ENCODE measurements around the gene RFFL.
"Not testable (repeated sequence)": the region's sequence is repeated elsewhere in the genome, so short reads cannot be mapped to it uniquely, and the experiment has no call there.

The RFFL gene

GRCh38 chr17:35063514-35064223 lies at the start of gene RFFL:
Gene RFFL, minus strand, starts transcription at chr17:35063707. Its CDS starts 37,154 bp downstream, at chr17:35026553.
- no peak for DNase-seq

- not testable (repeated sequence) for DNase-seq
These were observed 47.3 kb upstream of the RFFL start for GRCh38 chr17:35110791-35111190.

GRCh38 chr17:35104844-35105450 lies 41.4 kb upstream of the RFFL start:
- no peak for DNase-seq

- DNase-seq = no peak
These were observed 39.8 kb upstream of the RFFL start for GRCh38 chr17:35103271-35103670.

- DNase-seq = no peak
These were observed 38.2 kb upstream of the RFFL start for GRCh38 chr17:35101725-35102124.

GRCh38 chr17:35101036-35101435 lies 37.5 kb upstream of the RFFL start:
- DNase-seq = no peak

GRCh38 chr17:35099908-35100307 lies 36.4 kb upstream of the RFFL start:
- DNase-seq = no peak

- DNase-seq = no peak
These were observed 34.3 kb upstream of the RFFL start for GRCh38 chr17:35097776-35098175.

GRCh38 chr17:35095741-35096140 lies 32.2 kb upstream of the RFFL start:
- no peak for DNase-seq

GRCh38 chr17:35094902-35095301 lies 31.4 kb upstream of the RFFL start:
- DNase-seq = no peak

GRCh38 chr17:35090707-35091106 lies 27.2 kb upstream of the RFFL start:
- DNase-seq = not testable (repeated sequence)

GRCh38 chr17:35089586-35090296 lies 26.2 kb upstream of the RFFL start:
- DNase-seq = no peak

GRCh38 chr17:35088881-35089585 lies 25.5 kb upstream of the RFFL start:
- DNase-seq = peak; percentile 28

- no peak for DNase-seq
These were observed 24.9 kb upstream of the RFFL start for GRCh38 chr17:35088356-35088880.

- no peak for DNase-seq
These were observed 24.3 kb upstream of the RFFL start for GRCh38 chr17:35087731-35088355.

GRCh38 chr17:35086931-35087573 lies 23.5 kb upstream of the RFFL start:
- no peak for DNase-seq

GRCh38 chr17:35086164-35086563 lies 22.7 kb upstream of the RFFL start:
- DNase-seq = no peak

GRCh38 chr17:35084987-35085386 lies 21.5 kb upstream of the RFFL start:
- no peak for DNase-seq

- no peak for DNase-seq
These were observed 19.6 kb upstream of the RFFL start for GRCh38 chr17:35083071-35083470.

GRCh38 chr17:35082073-35082657 lies 18.7 kb upstream of the RFFL start:
- peak; percentile 87 for DNase-seq

- DNase-seq = no peak
These were observed 18.1 kb upstream of the RFFL start for GRCh38 chr17:35081638-35082037.

- no peak for DNase-seq
These were observed 17.0 kb upstream of the RFFL start for GRCh38 chr17:35080536-35080935.
